Prostate gland (tissue), 2 donors: Measurements from ENCODE around the gene CAB39.

Experiments
- CTCF ChIP-seq, 4 experiments: fragments of 200-600 bp in 2 of 4; fragments of 450-650 bp in 2 of 4; sonication (generic) in 2 of 4; IDR thresholded peaks; 1 replicate in 3 of 4; 2 replicates in 1 of 4; pipeline ENCODE4 v1.5.1; 2016 to 2019; ENCODE audit warnings: antibody characterized with exemption in 4 of 4, mild to moderate bottlenecking in 2 of 4, moderate library complexity in 2 of 4
- POLR2A ChIP-seq: fragments of 450-650 bp; IDR thresholded peaks from one replicate; pipeline ENCODE4 v1.6.1; 2016; ENCODE audit warnings: antibody characterized with exemption, mild to moderate bottlenecking
- POLR2AphosphoS5 ChIP-seq: sonication (generic); formaldehyde crosslinking; IDR thresholded peaks from one replicate; pipeline ENCODE4 v1.6.1; 2017; ENCODE audit warnings: antibody characterized with exemption

- TF ChIP-seq POLR2AphosphoS5 (no peak), CTCF (IDR thresholded peaks at IDR 0.05) (no peak), POLR2A (no peak)
Observed at GRCh38 chr2:230716588-230716987, 3.9 kb downstream of the CAB39 start.
